SK-N-SH (cell line): ENCODE measurements around the gene DHRS12. TPM values are rescaled to one million over a fixed set of nuclear protein-coding genes. Genes with fewer than 3 reads are reported as not detected.

ENCODE experiments used
- CTCF ChIA-PET: fragments of 300-600, 350-600 bp; formaldehyde crosslinking; extraction: SDS; loops from one replicate; lab custom pipeline; 2021; lab: Yijun Ruan, JAX
- POLR2A ChIA-PET: fragments of 350-600 bp; sonication (Branson Sonifier 250); formaldehyde crosslinking; extraction: SDS; loops from one replicate; lab custom pipeline; 2020; ENCODE audit warnings: antibody characterized with exemption, inconsistent platforms; lab: Yijun Ruan, JAX
- DNase-seq: peaks from one replicate; pipeline ENCODE4 v3.0.0; 2012
- H2AFZ ChIP-seq: fragments of 200-600 bp; sonication (generic); 2 replicates; pipeline ENCODE4 v1.8.1; 2016; ENCODE audit warnings: antibody characterized with exemption, mild to moderate bottlenecking, low read depth
- H3F3A ChIP-seq: fragments of 200-600 bp; sonication (generic); replicated peaks from 2 replicates; pipeline ENCODE3; 2016; ENCODE audit warnings: antibody characterized with exemption, mild to moderate bottlenecking; ENCODE audit not compliant: insufficient read depth
- H3K27ac ChIP-seq, 2 experiments: fragments of 200-500 bp in 1 of 2; fragments of 200-600 bp in 1 of 2; sonication (Bioruptor generic) in 1 of 2; sonication (generic), shearing (Covaris generic) in 1 of 2; 2 replicates each; pipeline versions ENCODE4 v1.5.1 to v1.6.1; 2014 to 2016; ENCODE audit warnings: low read depth in 2 of 2, inconsistent platforms in 1 of 2, low read length in 1 of 2, mild to moderate bottlenecking in 1 of 2, mixed read lengths in 1 of 2
- H3K27me3 ChIP-seq: fragments of 200-600 bp; sonication (generic), shearing (Covaris generic); 2 replicates; pipeline ENCODE4 v1.6.1; 2016; ENCODE audit warnings: mixed run types; ENCODE audit not compliant: insufficient read depth
- H3K36me3 ChIP-seq, 2 experiments: fragments of 200-500 bp in 1 of 2; fragments of 200-600 bp in 1 of 2; sonication (Bioruptor generic) in 1 of 2; sonication (generic) in 1 of 2; replicated peaks in 1 of 2; 2 replicates each; pipeline versions ENCODE3 to v1.5.1; 2014 to 2016; ENCODE audit warnings: low read length in 1 of 2, mild to moderate bottlenecking in 1 of 2; ENCODE audit not compliant: insufficient read depth in 2 of 2, control insufficient read depth in 1 of 2
- H3K4me1 ChIP-seq, 2 experiments: fragments of 200-500 bp in 1 of 2; fragments of 200-600 bp in 1 of 2; sonication (Bioruptor generic) in 1 of 2; sonication (generic), shearing (Covaris generic) in 1 of 2; 2 replicates each; pipeline versions ENCODE4 v1.5.1 to v1.6.1; 2014 to 2016; ENCODE audit warnings: low read depth in 1 of 2, low read length in 1 of 2, mixed run types in 1 of 2; ENCODE audit not compliant: insufficient read depth in 2 of 2, control insufficient read depth in 1 of 2
- H3K4me2 ChIP-seq: fragments of 200-600 bp; sonication (generic), shearing (Covaris generic); 2 replicates; pipeline ENCODE4 v1.6.1; 2017; ENCODE audit warnings: mixed run types
- H3K4me3 ChIP-seq, 2 experiments: fragments of 200-500 bp in 1 of 2; fragments of 200-600 bp in 1 of 2; sonication (Bioruptor generic) in 1 of 2; sonication (generic), shearing (Covaris generic) in 1 of 2; 2 replicates each; pipeline versions ENCODE4 v1.5.1 to v1.8.1; 2014 to 2016; ENCODE audit warnings: low read depth in 2 of 2, inconsistent platforms in 1 of 2, low read length in 1 of 2, mild to moderate bottlenecking in 1 of 2, mixed read lengths in 1 of 2, moderate library complexity in 1 of 2
- H3K79me2 ChIP-seq: fragments of 200-600 bp; sonication (generic); 2 replicates; pipeline ENCODE4 v1.8.1; 2017; ENCODE audit warnings: mild to moderate bottlenecking; ENCODE audit not compliant: insufficient read depth
- H3K9ac ChIP-seq: fragments of 200-600 bp; sonication (generic); 2 replicates; pipeline ENCODE4 v1.6.1; 2017; ENCODE audit warnings: mixed run types
- H3K9me2 ChIP-seq: fragments of 200-600 bp; sonication (generic); 2 replicates; pipeline ENCODE4 v1.6.1; 2017; ENCODE audit warnings: mixed run types
- H3K9me3 ChIP-seq: fragments of 200-600 bp; sonication (generic); 2 replicates; pipeline ENCODE4 v1.6.1; 2017; ENCODE audit warnings: mixed run types, mild to moderate bottlenecking, moderate library complexity
- H4K20me1 ChIP-seq: fragments of 200-600 bp; sonication (generic); 2 replicates; pipeline ENCODE4 v1.6.1; 2017; ENCODE audit warnings: mild to moderate bottlenecking, mixed run types; ENCODE audit not compliant: insufficient read depth
- CTCF ChIP-seq: fragments of 200-600 bp; sonication (generic); IDR thresholded peaks from 2 replicates; pipeline ENCODE4 v1.6.1; 2017; ENCODE audit warnings: antibody characterized with exemption, mild to moderate bottlenecking, moderate library complexity
- ELF1 ChIP-seq: IDR thresholded peaks from 2 replicates; pipeline ENCODE4 v1.4.0; 2012
- FOSL2 ChIP-seq: IDR thresholded peaks from 2 replicates; pipeline ENCODE4 v1.4.0; 2012; ENCODE audit warnings: low read depth, mild to moderate bottlenecking, moderate library complexity, borderline replicate concordance
- NRF1 ChIP-seq: IDR thresholded peaks from 2 replicates; pipeline ENCODE4 v1.6.1; 2012; ENCODE audit warnings: low read depth, mild to moderate bottlenecking, low read length
- RAD21 ChIP-seq: IDR thresholded peaks from 2 replicates; pipeline ENCODE4 v1.6.1; 2012; ENCODE audit warnings: mild to moderate bottlenecking, low read length
- RCOR1 ChIP-seq: fragments of 150-350 bp; IDR thresholded peaks from 2 replicates; pipeline ENCODE4 v1.6.1; 2017; ENCODE audit warnings: antibody characterized with exemption, low read length
- SMC3 ChIP-seq: IDR thresholded peaks from 2 replicates; pipeline ENCODE4 v1.6.1; 2012; ENCODE audit warnings: low read depth, low read length, improper control_type of control experiment
- WGBS: methylation state at CpG from one replicate; pipeline ENCODE4 v1.1.6; 2017; ENCODE audit warnings: low lambda C conversion rate; 5-methylcytosine and 5-hydroxymethylcytosine counted together
- polyA plus RNA-seq, 3 experiments: library from polyadenylated mRNA; depleted of rRNA; stranded (reverse); fragments of >200 nt; gene quantifications; 2 replicates each; pipeline ENCODE4 v1.2.3, GENCODE V29; 2012

Gene DHRS12
- polyA plus RNA-seq, 1 of the 3 experiments (the other 2 are of a cell fraction), result 9.6 TPM

- WGBS, result 93% methylated on average over 2 of the region's 2 CpGs
- no peaks in the 10 kb centered on the region for H3K27me3 ChIP-seq
- H3K4me1 ChIP-seq, result peaks cover 18 to 19% of the 10 kb centered on the region in 2 experiments
- H3K4me3 ChIP-seq, result no peak overlapping the region
- peak overlapping the region in 1 of 2 experiments; percentile 6; a peak in 1 of 4 replicates for H3K27ac ChIP-seq
- DNase-seq, result no peak
- no peaks in the 10 kb centered on the region for H4K20me1 ChIP-seq
- peaks cover 0 to 5% of the 10 kb centered on the region in 2 experiments for H3K36me3 ChIP-seq
- CTCF ChIA-PET, result interaction anchor here (1.6 kb wide), 1 partner anchor 63 kb away, joined by 4 read pairs; no protein-coding TSS in a partner anchor
- H3K9ac ChIP-seq, result no peak overlapping the region
- POLR2A ChIA-PET, result no interaction called here
- H3K79me2 ChIP-seq, result no peaks in the 10 kb centered on the region
- no peaks in the 10 kb centered on the region for H3K9me3 ChIP-seq
- no peaks in the 10 kb centered on the region for H3K9me2 ChIP-seq
- no peak overlapping the region for H3K4me2 ChIP-seq
- no peaks in the 10 kb centered on the region for H3F3A ChIP-seq
- no peak overlapping the region for H2AFZ ChIP-seq
- TF ChIP-seq RAD21, result no peak
- TF ChIP-seq RCOR1, result no peak
- no peak for TF ChIP-seq FOSL2
- no peak for TF ChIP-seq ELF1
Measured at GRCh38 chr13:51734786-51735185, 69.2 kb downstream of the DHRS12 start.

GRCh38 chr13:51733374-51734298 is 70.3 kb downstream of the DHRS12 start:
- no peak overlapping the region for H3K4me2 ChIP-seq
- CTCF ChIA-PET, result interaction anchor here (1.0 to 1.2 kb wide), 3 partner anchors 9 to 64 kb away, joined by 3 to 4 read pairs (median 4); no protein-coding TSS in a partner anchor
- DNase-seq, result no peak

More at GRCh38 chr13:51733374-51734298, 70.3 kb downstream of the DHRS12 start:
- Histone ChIP-seq H3K4me3 (no peak overlapping the region), H3K9me2 (no peaks in the 10 kb centered on the region), H3F3A (peaks cover 4% of the 10 kb centered on the region), H3K27ac (no peak overlapping the region; a peak in 1 of 4 replicates), H3K4me1 (peaks cover 23 to 30% of the 10 kb centered on the region in 2 experiments), H4K20me1 (no peaks in the 10 kb centered on the region), H3K9me3 (no peaks in the 10 kb centered on the region), H3K79me2 (no peaks in the 10 kb centered on the region; the same call in 1 of the 2 replicates), H3K9ac (no peak overlapping the region), H3K27me3 (no peaks in the 10 kb centered on the region), H2AFZ (no peak overlapping the region), H3K36me3 (peaks cover 0 to 3% of the 10 kb centered on the region in 2 experiments)
- POLR2A ChIA-PET, result interaction anchor here (0.7 kb wide), 1 partner anchor 299 kb away, joined by 3 read pairs; no protein-coding TSS in a partner anchor
- WGBS, result 91% methylated on average over 3 of the region's 3 CpGs
- TF ChIP-seq SMC3, result 0 out of 2 replicates have a peak, but pooled peaks have one; percentile 7
- no peak for TF ChIP-seq NRF1
- TF ChIP-seq CTCF, result 0 out of 2 replicates have a peak, but pooled peaks have one; percentile 10
